EH (cell line): Measurements from ENCODE around the gene GALNT5.
"Not testable (repeated sequence)": the region's sequence is repeated elsewhere in the genome, so short reads cannot be mapped to it uniquely, and the experiment has no call there.

ENCODE experiments used
- DNase-seq: peaks from one replicate; pipeline ENCODE4 v3.0.0-alpha.2; 2015; ENCODE audit warnings: low read depth

GALNT5 gene

GRCh38 chr2:157246765-157247407, 10.6 kb upstream of the GALNT5 start:
- no peak for DNase-seq

DNA sequence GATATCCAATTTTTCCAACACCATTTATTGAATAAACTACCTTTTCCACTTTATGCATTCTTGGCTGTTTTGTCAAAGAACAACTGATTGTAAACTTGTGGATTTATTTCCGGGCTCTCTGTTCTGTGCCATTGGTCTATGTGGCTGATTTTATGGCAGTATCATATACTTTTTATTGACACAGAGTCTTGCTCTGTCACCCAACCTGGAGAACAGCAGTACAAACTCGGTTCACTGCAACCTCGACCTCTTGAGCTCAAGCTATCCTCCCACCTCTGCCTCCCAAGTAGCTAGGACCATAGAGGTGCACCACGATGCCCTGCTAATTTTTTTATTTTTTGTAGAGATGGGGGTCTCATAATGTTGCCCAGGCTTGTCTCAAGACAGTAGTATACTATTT, 6.7 kb upstream of the GALNT5 start:
- DNase-seq, result no peak

DNA sequence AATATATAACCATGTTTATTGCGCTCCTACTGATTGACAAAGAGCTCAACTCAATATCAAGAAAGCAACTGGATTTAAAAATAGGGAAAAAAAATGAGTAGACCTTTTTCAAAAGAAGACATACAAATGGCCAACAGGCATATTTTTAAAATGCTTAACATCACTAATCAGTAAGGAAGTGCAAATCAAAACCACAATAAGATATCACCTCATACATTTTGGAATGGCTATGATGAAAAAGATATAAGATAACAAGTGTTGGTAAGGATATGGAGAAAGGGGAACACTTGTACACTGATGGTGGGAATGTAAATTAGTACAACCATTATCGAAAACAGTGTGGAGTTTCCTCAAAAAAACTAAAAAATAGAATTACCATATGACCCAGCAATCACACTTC, 5.6 kb upstream of the GALNT5 start:
- DNase-seq, result no peak

GRCh38 chr2:157252529-157252928, 5.0 kb upstream of the GALNT5 start:
- no peak for DNase-seq

DNA sequence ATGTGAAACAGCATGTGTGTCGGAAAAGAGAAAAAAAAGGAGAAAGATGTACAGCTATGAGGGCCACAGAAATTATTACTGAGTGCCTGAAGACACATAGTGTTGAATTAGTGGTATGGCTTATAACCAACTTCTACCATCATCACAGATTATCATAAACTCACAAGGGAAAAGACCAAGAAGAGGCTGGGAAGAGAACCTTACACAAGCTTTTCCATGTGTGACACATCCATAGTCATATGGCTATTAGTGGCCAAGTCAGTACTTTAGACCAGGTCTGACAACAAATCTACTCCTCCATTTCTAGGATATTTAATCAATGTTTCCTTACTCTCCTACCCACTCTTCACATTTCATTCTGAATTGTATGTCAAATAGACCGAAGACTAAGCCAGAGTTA, 3.5 kb upstream of the GALNT5 start:
- no peak for DNase-seq

DNA sequence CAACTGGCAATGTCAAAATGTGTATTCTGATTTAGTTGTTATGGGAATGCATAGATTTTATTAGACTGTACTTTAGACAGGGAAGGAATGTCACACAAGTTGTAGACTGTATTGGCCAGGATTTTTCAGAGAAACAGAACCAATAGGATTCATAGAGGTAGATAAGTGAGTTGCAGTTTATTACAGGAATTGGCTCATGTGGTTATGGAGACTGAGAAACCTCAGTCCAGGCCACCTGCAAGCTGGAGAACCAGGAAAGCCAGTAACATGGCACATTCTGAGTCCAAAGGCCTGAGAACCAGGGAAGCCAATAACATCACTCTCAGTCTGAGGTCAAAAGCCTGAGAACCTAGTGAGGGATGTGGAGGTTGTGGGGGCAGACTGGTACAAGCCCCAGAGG, 1.8 kb upstream of the GALNT5 start:
- DNase-seq, result no peak

DNA sequence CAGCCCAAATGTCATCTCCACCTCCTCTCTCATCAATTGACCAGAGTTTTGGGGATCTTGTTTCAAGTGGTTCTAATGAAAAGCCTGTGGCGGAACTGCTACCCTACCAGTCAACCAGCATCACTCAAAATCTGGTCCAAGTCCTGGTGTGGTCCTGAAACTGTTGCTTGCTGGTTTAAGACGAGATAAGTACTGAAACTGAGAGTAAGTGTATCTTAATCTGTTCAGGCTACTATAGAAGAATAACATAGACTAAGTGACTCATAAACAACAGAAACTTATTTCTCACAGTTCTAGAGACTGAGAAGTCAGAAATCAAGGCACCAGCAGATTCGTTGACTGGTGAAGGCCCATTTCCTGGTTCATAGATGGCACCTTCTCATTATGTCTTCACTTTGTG, 879 bp upstream of the GALNT5 start:
- no peak for DNase-seq

GRCh38 chr2:157258520-157259326, 1.2 kb downstream of the GALNT5 start:
- no peak for DNase-seq

GRCh38 chr2:157259386-157259785, 1.9 kb downstream of the GALNT5 start:
- DNase-seq, result no peak

- no peak for DNase-seq
These were observed 2.5 kb downstream of the GALNT5 start for GRCh38 chr2:157259960-157260359.

- DNase-seq, result no peak
These were observed 3.2 kb downstream of the GALNT5 start for GRCh38 chr2:157260533-157261198.

DNA sequence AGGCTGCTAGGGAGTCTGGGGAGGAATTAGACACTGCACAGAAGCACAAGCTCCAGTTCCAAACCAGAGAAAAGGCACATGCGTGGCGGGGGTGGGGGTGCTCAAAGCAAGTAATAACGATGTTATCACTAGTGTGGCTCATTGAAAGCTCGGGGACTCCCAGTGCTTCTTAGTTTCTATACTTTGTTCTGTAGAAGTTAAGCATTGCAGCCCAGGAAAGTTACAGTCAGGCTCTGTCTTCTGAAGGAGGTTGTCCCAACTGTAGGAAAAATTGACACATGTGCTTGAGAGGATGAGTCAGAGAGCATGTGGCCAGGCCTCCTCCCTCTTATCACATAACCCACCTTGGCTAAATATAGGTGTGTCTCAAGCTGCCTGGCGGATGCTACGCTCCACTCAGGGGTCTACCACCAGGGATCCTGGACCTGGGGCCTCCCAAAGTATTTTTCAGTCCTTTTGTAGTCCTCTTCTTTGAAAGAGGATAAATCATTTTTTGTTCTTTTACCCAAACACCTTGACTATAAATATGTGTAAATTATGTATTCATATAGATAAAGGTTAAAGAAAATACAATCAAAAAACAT, 3.8 kb downstream of the GALNT5 start:
- DNase-seq, result peak; percentile 69

GRCh38 chr2:157262248-157262647, 4.7 kb downstream of the GALNT5 start:
- peak; percentile 31 for DNase-seq

GRCh38 chr2:157264099-157264498, 6.6 kb downstream of the GALNT5 start:
- DNase-seq, result peak; percentile 85

- DNase-seq, result no peak
These were observed 8.3 kb downstream of the GALNT5 start for GRCh38 chr2:157265825-157266224.

DNA sequence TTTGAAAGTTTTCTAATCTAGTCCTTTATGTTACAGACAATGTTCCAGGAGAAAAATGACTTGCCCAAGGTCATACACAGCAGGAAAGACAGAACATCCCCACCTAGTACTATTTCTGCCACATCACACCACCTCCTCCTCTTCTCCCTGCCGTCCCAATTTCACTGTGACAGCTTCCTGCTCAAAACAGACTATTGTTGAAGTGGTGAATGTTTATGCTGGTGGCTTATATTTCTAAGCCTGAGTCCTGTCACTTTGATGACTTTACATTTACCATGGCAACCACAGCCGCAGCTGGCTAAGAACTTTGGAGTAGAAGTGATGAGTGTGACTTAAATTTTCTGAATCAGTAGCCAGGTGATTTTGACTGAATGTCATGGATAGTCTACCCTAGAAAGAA, 10.0 kb downstream of the GALNT5 start:
- DNase-seq, result no peak

GRCh38 chr2:157269060-157269459, 11.6 kb downstream of the GALNT5 start:
- no peak for DNase-seq

GRCh38 chr2:157269922-157270321, 12.4 kb downstream of the GALNT5 start:
- DNase-seq, result no peak

- DNase-seq, result no peak
These were observed 14.2 kb downstream of the GALNT5 start for GRCh38 chr2:157271590-157272203.

- DNase-seq, result not testable (repeated sequence)
These were observed 21.8 kb downstream of the GALNT5 start for GRCh38 chr2:157279311-157279710.

DNA sequence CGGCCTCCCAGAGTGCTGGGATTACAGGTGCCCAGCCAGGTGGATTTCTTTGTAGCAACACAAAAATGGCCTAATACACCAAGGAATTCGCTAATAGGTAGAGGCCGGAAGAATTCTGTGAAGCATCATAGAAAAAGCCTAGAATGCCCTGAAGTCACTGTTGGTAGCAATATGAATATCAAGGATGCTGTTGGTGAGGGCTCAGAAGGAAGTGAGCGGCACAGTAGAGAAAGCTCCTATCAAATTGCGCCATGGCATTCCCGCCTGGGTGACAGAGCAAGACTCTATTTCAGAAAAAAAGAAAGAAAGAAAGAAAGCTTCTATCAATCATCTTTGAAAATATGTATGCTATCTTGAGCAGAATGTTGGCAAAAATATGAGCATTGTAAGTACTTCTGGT, 23.8 kb downstream of the GALNT5 start:
- no peak for DNase-seq

- no peak for DNase-seq
These were observed 26.0 kb downstream of the GALNT5 start for GRCh38 chr2:157283468-157283867.
